Osteoblast (primary cell): ENCODE data around the gene GARIN5B. TPM values are rescaled to one million over a fixed set of nuclear protein-coding genes. Genes with fewer than 3 reads are reported as not detected.

ENCODE experiments used
- DNase-seq: peaks from one replicate; pipeline ENCODE4 v3.0.0; 2011; ENCODE audit warnings: low spot score, mixed read lengths; ENCODE audit not compliant: insufficient read length; ENCODE audit errors: missing footprints
- H2AFZ ChIP-seq: 2 replicates; pipeline ENCODE4 v1.6.0; 2011; ENCODE audit warnings: mild to moderate bottlenecking, low read length
- H3K27ac ChIP-seq: 2 replicates; pipeline ENCODE4 v1.5.1; 2011; ENCODE audit warnings: mild to moderate bottlenecking, low read depth, low read length, moderate library complexity
- H3K27me3 ChIP-seq: 2 replicates; pipeline ENCODE4 v1.6.0; 2012; ENCODE audit warnings: mild to moderate bottlenecking, control low read depth, inconsistent platforms, low read length, moderate library complexity; ENCODE audit not compliant: insufficient read depth
- H3K36me3 ChIP-seq: 2 replicates; pipeline ENCODE4 v1.5.1; 2011; ENCODE audit warnings: mild to moderate bottlenecking, low read length, control low read depth, moderate library complexity; ENCODE audit not compliant: insufficient read depth
- H3K4me1 ChIP-seq: 2 replicates; pipeline ENCODE4 v1.5.1; 2011; ENCODE audit warnings: mild to moderate bottlenecking, low read length, control low read depth, moderate library complexity; ENCODE audit not compliant: insufficient read depth
- H3K4me2 ChIP-seq: 2 replicates; pipeline ENCODE4 v1.6.0; 2011; ENCODE audit warnings: mild to moderate bottlenecking, low read length; ENCODE audit not compliant: insufficient read depth
- H3K4me3 ChIP-seq: fragments of 200-600 bp; sonication (generic); 3 replicates; pipeline ENCODE4 v1.5.1; 2012; ENCODE audit warnings: mild to moderate bottlenecking, low read length, inconsistent platforms; ENCODE audit not compliant: insufficient read depth
- H3K79me2 ChIP-seq: 2 replicates; pipeline ENCODE4 v1.6.0; 2012; ENCODE audit warnings: mild to moderate bottlenecking, low read length, control low read depth, inconsistent platforms; ENCODE audit not compliant: insufficient read depth
- H3K9me3 ChIP-seq: 2 replicates; pipeline ENCODE4 v1.5.1; 2011; ENCODE audit warnings: low read depth, low read length, control low read depth
- H4K20me1 ChIP-seq: 2 replicates; pipeline ENCODE4 v1.6.0; 2012; ENCODE audit warnings: mild to moderate bottlenecking, low read length, control low read depth; ENCODE audit not compliant: insufficient read depth
- CTCF ChIP-seq: IDR thresholded peaks from 2 replicates; pipeline ENCODE4 v1.5.1; 2011; ENCODE audit warnings: mild to moderate bottlenecking, low read depth, low read length, moderate library complexity; ENCODE audit errors: extremely low read depth
- total RNA-seq: library from RNA; depleted of rRNA; stranded (reverse); fragments of >200 nt; gene quantifications from 2 replicates; pipeline ENCODE4 v1.2.3, GENCODE V29; 2012

The GARIN5B gene
- total RNA-seq, 1 donor = not detected

GRCh38 chr19:55373993-55374757 lies 11.1 kb upstream of the GARIN5B start:
- peak overlapping the region; percentile 66 for H3K27ac ChIP-seq
- DNase-seq = peak; percentile 95
- peak overlapping the region; percentile 55 for H3K4me2 ChIP-seq
- no peaks in the 10 kb centered on the region for H4K20me1 ChIP-seq
- no peaks in the 10 kb centered on the region for H3K36me3 ChIP-seq
- no peaks in the 10 kb centered on the region for H3K27me3 ChIP-seq
- no peaks in the 10 kb centered on the region for H3K79me2 ChIP-seq
- TF ChIP-seq CTCF = no peak
- H2AFZ ChIP-seq = peak overlapping the region; percentile 74
- H3K4me3 ChIP-seq = peak overlapping the region; percentile 47
- H3K9me3 ChIP-seq = no peaks in the 10 kb centered on the region
- H3K4me1 ChIP-seq = peaks cover 17% of the 10 kb centered on the region

- no peaks in the 10 kb centered on the region for H3K9me3 ChIP-seq
- H3K4me3 ChIP-seq = no peak overlapping the region
- H3K4me2 ChIP-seq = no peak overlapping the region
- H3K27me3 ChIP-seq = no peaks in the 10 kb centered on the region
- no peak for TF ChIP-seq CTCF
- peaks cover 21% of the 10 kb centered on the region for H3K4me1 ChIP-seq
- H3K36me3 ChIP-seq = no peaks in the 10 kb centered on the region
- no peak for DNase-seq
- H4K20me1 ChIP-seq = no peaks in the 10 kb centered on the region
- peak overlapping the region; percentile 74 for H2AFZ ChIP-seq
- H3K27ac ChIP-seq = peak overlapping the region; percentile 66
- no peaks in the 10 kb centered on the region for H3K79me2 ChIP-seq
Observed at GRCh38 chr19:55373306-55373992, 10.4 kb upstream of the GARIN5B start.

- H3K27ac ChIP-seq = peak overlapping the region; percentile 8
Observed at GRCh38 chr19:55372316-55373081, 9.4 kb upstream of the GARIN5B start.

More at GRCh38 chr19:55372316-55373081, 9.4 kb upstream of the GARIN5B start:
- Histone ChIP-seq H3K79me2 (no peaks in the 10 kb centered on the region), H3K27me3 (no peaks in the 10 kb centered on the region), H3K36me3 (no peaks in the 10 kb centered on the region), H3K4me2 (no peak overlapping the region), H3K9me3 (no peaks in the 10 kb centered on the region), H3K4me3 (no peak overlapping the region), H2AFZ (no peak overlapping the region), H4K20me1 (no peaks in the 10 kb centered on the region), H3K4me1 (peaks cover 21% of the 10 kb centered on the region)
- no peak for DNase-seq
- no peak for TF ChIP-seq CTCF
